A549 treated with dexamethasone at 1 μM for 4 hours (cell line): ENCODE measurements around the gene C2CD2L. TPM values are rescaled to one million over a fixed set of nuclear protein-coding genes. Genes with fewer than 3 reads are reported as not detected.

Source experiments
- total RNA-seq: library from RNA; stranded (reverse); fragments of 200-300 nt; extraction: Qiagen RNA extraction; gene quantifications from 5 replicates; pipeline ENCODE4 v1.2.3, GENCODE V29; 2022

The C2CD2L gene
- 3.1 to 5.9 TPM (median 5.1 TPM) in 5 replicates for total RNA-seq

GRCh38 chr11:119106564-119107537, at the start of gene C2CD2L:
C2CD2L (plus strand) TSS chr11:119107344; CDS start chr11:119107742, 398 bp downstream.

GRCh38 chr11:119067371-119068222, 39.5 kb upstream of the C2CD2L start, which contains the start of gene VPS11:
VPS11 (plus strand) TSS chr11:119067818; CDS start chr11:119067824, 6 bp downstream.

GRCh38 chr11:119084663-119085436, 22.3 kb upstream of the C2CD2L start, which contains the start of gene HMBS:
HMBS (plus strand) TSS chr11:119084881; CDS start chr11:119085034, 153 bp downstream.

GRCh38 chr11:119101759-119102423, 5.3 kb upstream of the C2CD2L start, which contains the start of gene DPAGT1:
DPAGT1 (minus strand) TSS chr11:119101853; CDS start chr11:119101655, 198 bp downstream.

GRCh38 chr11:119121008-119121810, 14.1 kb downstream of the C2CD2L start, which contains the start of gene HINFP:
HINFP (plus strand) TSS chr11:119121580; CDS start chr11:119126945, 5,365 bp downstream.

GRCh38 chr11:119149018-119149785, 42.1 kb downstream of the C2CD2L start, which contains the start of gene ABCG4:
ABCG4 (plus strand) TSS chr11:119149052; CDS start chr11:119149966, 914 bp downstream.

Other genes with a start within 250 kb of the C2CD2L start
- 0.03 to 0.26 TPM (median 0.05 TPM) in 5 replicates for gene CXCR5, start 223.5 kb upstream of the C2CD2L start, total RNA-seq
- 96.8 to 310 TPM (median 286 TPM) in 5 replicates for gene BCL9L, start 181.4 kb upstream of the C2CD2L start, total RNA-seq
- gene UPK2, start 151.0 kb upstream of the C2CD2L start, total RNA-seq = 0.58 to 0.86 TPM (median 0.69 TPM) in 5 replicates
- gene FOXR1, start 135.6 kb upstream of the C2CD2L start, total RNA-seq = not detected in 5 replicates
- 8.2 to 16.4 TPM (median 12.3 TPM) in 5 replicates for gene CENATAC, start 109.2 kb upstream of the C2CD2L start, total RNA-seq
- gene RPS25, start 89.0 kb upstream of the C2CD2L start, total RNA-seq = 723 to 1,269 TPM (median 750 TPM) in 5 replicates
- gene TRAPPC4, start 88.6 kb upstream of the C2CD2L start, total RNA-seq = 53.1 to 60.1 TPM (median 54.1 TPM) in 5 replicates
- gene SLC37A4, start 76.5 kb upstream of the C2CD2L start, total RNA-seq = 10.5 to 12.0 TPM (median 11.0 TPM) in 5 replicates
- gene HYOU1, start 50.1 kb upstream of the C2CD2L start, total RNA-seq = 35.7 to 52.1 TPM (median 49.3 TPM) in 5 replicates
- 9.0 to 13.0 TPM (median 12.3 TPM) in 5 replicates for gene VPS11, start 39.5 kb upstream of the C2CD2L start, total RNA-seq
- 42.3 to 48.3 TPM (median 46.4 TPM) in 5 replicates for gene HMBS, start 22.5 kb upstream of the C2CD2L start, total RNA-seq
- gene DPAGT1, start 5.5 kb upstream of the C2CD2L start, total RNA-seq = 31.7 to 43.6 TPM (median 42.2 TPM) in 5 replicates
- 6.4 to 10.2 TPM (median 8.7 TPM) in 5 replicates for gene HINFP, start 14.2 kb downstream of the C2CD2L start, total RNA-seq
- 0.17 to 0.47 TPM (median 0.27 TPM) in 5 replicates for gene ABCG4, start 41.7 kb downstream of the C2CD2L start, total RNA-seq
- 6.6 to 12.7 TPM (median 11.3 TPM) in 5 replicates for gene NLRX1, start 61.4 kb downstream of the C2CD2L start, total RNA-seq
- gene NHERF4, start 78.1 kb downstream of the C2CD2L start, total RNA-seq = 0.14 to 0.22 TPM (median 0.20 TPM) in 3 of 5 replicates, not detected in the others
- gene CBL, start 99.0 kb downstream of the C2CD2L start, total RNA-seq = 6.3 to 11.5 TPM (median 9.6 TPM) in 5 replicates
- gene MCAM, start 209.8 kb downstream of the C2CD2L start, total RNA-seq = 8.0 to 14.1 TPM (median 11.0 TPM) in 5 replicates
- gene RNF26, start 227.2 kb downstream of the C2CD2L start, total RNA-seq = 27.8 to 40.3 TPM (median 36.9 TPM) in 5 replicates
- gene C1QTNF5, start 233.5 kb downstream of the C2CD2L start, total RNA-seq = 0.08 TPM in 1 of 5 replicates, not detected in the others
- not detected in 5 replicates for gene MFRP, start 239.4 kb downstream of the C2CD2L start, total RNA-seq